H1 (cell line): ENCODE measurements around the gene ACTL6A. TPM values are rescaled to one million over a fixed set of nuclear protein-coding genes. Genes with fewer than 3 reads are reported as not detected.

Experiments used
- CTCF ChIA-PET: fragments of 300-600 bp; sonication (Branson Sonifier 250); formaldehyde crosslinking; loops from one replicate; lab custom pipeline; 2021; ENCODE audit not compliant: partially characterized antibody; lab: Charles Lee
- POLR2A ChIA-PET: fragments of 300-600 bp; sonication (Branson Sonifier 250); formaldehyde crosslinking; loops from one replicate; lab custom pipeline; 2021; ENCODE audit warnings: inconsistent platforms; ENCODE audit not compliant: partially characterized antibody; lab: Charles Lee
- DNase-seq, 2 experiments: peaks; one replicate each; pipeline versions ENCODE4 v3.0.0 to v3.0.0-alpha.2; 2010 to 2022; ENCODE audit warnings: low spot score in 2 of 2, low read depth in 1 of 2, mixed read lengths in 1 of 2
- FAIRE-seq: peaks from 2 replicates; lab custom pipeline; 2011; peaks lifted over from hg19 to GRCh38; lab: Jason Lieb, UNC
- H2AFZ ChIP-seq: 2 replicates; pipeline ENCODE4 v1.8.1; 2012; ENCODE audit warnings: low read length, inconsistent platforms
- H2AK5ac ChIP-seq: 2 replicates; pipeline ENCODE4 v1.6.1; 2013; ENCODE audit warnings: low read depth, low read length
- H2BK120ac ChIP-seq: replicated peaks from 2 replicates; pipeline ENCODE3; 2013; ENCODE audit warnings: low read depth, low read length, inconsistent platforms
- H2BK12ac ChIP-seq: 2 replicates; pipeline ENCODE4 v1.6.1; 2013; ENCODE audit warnings: low read depth, low read length
- H2BK15ac ChIP-seq: 2 replicates; pipeline ENCODE4 v1.6.1; 2013; ENCODE audit warnings: low read length
- H2BK20ac ChIP-seq: 2 replicates; pipeline ENCODE4 v1.6.1; 2013; ENCODE audit warnings: low read length
- H2BK5ac ChIP-seq: 2 replicates; pipeline ENCODE4 v1.6.1; 2013; ENCODE audit warnings: low read depth, low read length
- H3K14ac ChIP-seq: 2 replicates; pipeline ENCODE4 v1.6.1; 2013; ENCODE audit warnings: inconsistent platforms; ENCODE audit not compliant: insufficient read length
- H3K18ac ChIP-seq: 2 replicates; pipeline ENCODE4 v1.6.1; 2013; ENCODE audit warnings: low read length; ENCODE audit errors: extremely low read depth
- H3K23ac ChIP-seq: 2 replicates; pipeline ENCODE4 v1.6.1; 2013; ENCODE audit warnings: inconsistent platforms; ENCODE audit not compliant: insufficient read length
- H3K23me2 ChIP-seq: 2 replicates; pipeline ENCODE4 v1.6.1; 2013; ENCODE audit warnings: low read depth, low read length
- H3K27ac ChIP-seq: 2 replicates; pipeline ENCODE4 v1.6.1; 2011; ENCODE audit warnings: low read depth, low read length, inconsistent platforms
- H3K27me3 ChIP-seq, 4 experiments: replicated peaks in 1 of 4; 1 replicate in 1 of 4; 2 replicates in 3 of 4; pipeline versions ENCODE4 v1.6.1 to v1.8.1; 2011 to 2013; ENCODE audit warnings: low read length in 3 of 4, mild to moderate bottlenecking in 3 of 4, inconsistent platforms in 2 of 4, mixed read lengths in 2 of 4, moderate library complexity in 1 of 4; ENCODE audit not compliant: control insufficient read depth in 3 of 4, insufficient read depth in 3 of 4; ENCODE audit errors: extremely low read depth in 1 of 4
- H3K36me3 ChIP-seq, 4 experiments: 2 replicates each; pipeline versions ENCODE4 v1.6.1 to v1.8.1; 2011 to 2013; ENCODE audit warnings: mild to moderate bottlenecking in 4 of 4, low read length in 3 of 4, moderate library complexity in 2 of 4, control low read depth in 1 of 4, inconsistent platforms in 1 of 4; ENCODE audit not compliant: insufficient read depth in 4 of 4, control insufficient read depth in 2 of 4
- H3K4ac ChIP-seq: replicated peaks from 2 replicates; pipeline ENCODE3; 2013; ENCODE audit warnings: low read length, low read depth, mixed read lengths, inconsistent platforms; ENCODE audit not compliant: insufficient read length
- H3K4me1 ChIP-seq, 4 experiments: replicated peaks in 1 of 4; 1 replicate in 1 of 4; 2 replicates in 3 of 4; pipeline versions ENCODE4 v1.6.1 to v1.8.1; 2011 to 2013; ENCODE audit warnings: low read length in 3 of 4, inconsistent platforms in 2 of 4, mixed read lengths in 1 of 4; ENCODE audit not compliant: insufficient read depth in 4 of 4, control insufficient read depth in 3 of 4
- H3K4me2 ChIP-seq, 2 experiments: 2 replicates each; pipeline versions ENCODE4 v1.6.1 to v1.8.1; 2011 to 2013; ENCODE audit warnings: low read depth in 2 of 2, low read length in 2 of 2, control low read depth in 1 of 2, inconsistent platforms in 1 of 2, mild to moderate bottlenecking in 1 of 2; ENCODE audit not compliant: insufficient read depth in 1 of 2
- H3K4me3 ChIP-seq, 4 experiments: fragments of 200-600, 300-600 bp in 1 of 4; sonication (generic), shearing (Covaris generic), sonication (Bioruptor Twin) in 1 of 4; 2 replicates each; pipeline versions ENCODE4 v1.5.1 to v1.8.1; 2011 to 2016; ENCODE audit warnings: low read length in 4 of 4, low read depth in 3 of 4, control low read depth in 2 of 4, inconsistent platforms in 2 of 4, mild to moderate bottlenecking in 2 of 4, mixed read lengths in 1 of 4, moderate library complexity in 1 of 4; ENCODE audit not compliant: insufficient read depth in 2 of 4; ENCODE audit errors: extremely low read depth in 1 of 4
- H3K56ac ChIP-seq: replicated peaks from 2 replicates; pipeline ENCODE3; 2013; ENCODE audit warnings: low read depth, mild to moderate bottlenecking, mixed read lengths, low read length, inconsistent platforms; ENCODE audit not compliant: insufficient read length
- H3K79me1 ChIP-seq: 2 replicates; pipeline ENCODE4 v1.6.1; 2013; ENCODE audit warnings: low read depth, low read length, control low read depth
- H3K79me2 ChIP-seq, 2 experiments: 2 replicates each; pipeline versions ENCODE4 v1.6.1 to v1.8.1; 2012 to 2013; ENCODE audit warnings: low read length in 2 of 2, mild to moderate bottlenecking in 2 of 2, inconsistent platforms in 1 of 2; ENCODE audit not compliant: insufficient read depth in 2 of 2, control insufficient read depth in 1 of 2
- H3K9ac ChIP-seq, 4 experiments: replicated peaks in 1 of 4; 1 replicate in 1 of 4; 2 replicates in 3 of 4; pipeline versions ENCODE4 v1.6.1 to v1.8.1; 2011 to 2013; ENCODE audit warnings: low read depth in 3 of 4, low read length in 3 of 4, control low read depth in 2 of 4, mild to moderate bottlenecking in 2 of 4, moderate library complexity in 2 of 4, inconsistent platforms in 1 of 4; ENCODE audit errors: extremely low read depth in 1 of 4
- H3K9me3 ChIP-seq, 2 experiments: 2 replicates each; pipeline versions ENCODE4 v1.6.1 to v1.8.1; 2012 to 2013; ENCODE audit warnings: mild to moderate bottlenecking in 2 of 2, moderate library complexity in 2 of 2, control low read depth in 1 of 2, inconsistent platforms in 1 of 2, low read depth in 1 of 2, low read length in 1 of 2, mixed read lengths in 1 of 2; ENCODE audit not compliant: insufficient read depth in 2 of 2
- H4K20me1 ChIP-seq, 2 experiments: replicated peaks in 1 of 2; 2 replicates each; pipeline versions ENCODE3 to v1.8.1; 2011 to 2013; ENCODE audit warnings: inconsistent platforms in 2 of 2, low read length in 2 of 2, mild to moderate bottlenecking in 1 of 2; ENCODE audit not compliant: insufficient read depth in 2 of 2, control insufficient read depth in 1 of 2
- H4K5ac ChIP-seq: 2 replicates; pipeline ENCODE4 v1.6.1; 2013; ENCODE audit warnings: low read length, low read depth, mixed read lengths, inconsistent platforms; ENCODE audit not compliant: insufficient read length
- H4K8ac ChIP-seq: 2 replicates; pipeline ENCODE4 v1.8.0; 2013; ENCODE audit warnings: mild to moderate bottlenecking, moderate library complexity, low read length, inconsistent platforms; ENCODE audit not compliant: insufficient read depth; ENCODE audit errors: extremely low read depth
- H4K91ac ChIP-seq: replicated peaks from 2 replicates; pipeline ENCODE3; 2013; ENCODE audit warnings: low read length, mixed read lengths, inconsistent platforms; ENCODE audit not compliant: insufficient read length
- ASH2L ChIP-seq: fragments of 200-600, 300-600 bp; sonication (generic); IDR thresholded peaks from one replicate; pipeline ENCODE4 v1.7.1; 2017; ENCODE audit warnings: low read length
- BCL11A ChIP-seq, 2 experiments: IDR thresholded peaks; one replicate each; pipeline ENCODE4 v1.6.1; 2011; ENCODE audit warnings: low read depth in 2 of 2, low read length in 2 of 2, mild to moderate bottlenecking in 2 of 2
- CBX5 ChIP-seq: fragments of 300-800, 300-1000 bp; sonication (generic); IDR thresholded peaks from 2 replicates; pipeline ENCODE4 v1.7.1; 2016; ENCODE audit warnings: antibody characterized with exemption, low read length, low read depth
- GTF2F1 ChIP-seq: IDR thresholded peaks from 2 replicates; pipeline ENCODE4 v1.6.1; 2012; ENCODE audit warnings: low read depth, low read length, improper control_type of control experiment, borderline replicate concordance
- KDM5A ChIP-seq: fragments of 200-600 bp; IDR thresholded peaks from 2 replicates; pipeline ENCODE4 v1.7.1; 2012; ENCODE audit warnings: mild to moderate bottlenecking, low read length, inconsistent platforms, mixed read lengths
- TAF1 ChIP-seq: IDR thresholded peaks from 2 replicates; pipeline ENCODE4 v1.6.1; 2011; ENCODE audit warnings: mild to moderate bottlenecking, low read depth, low read length
- YY1 ChIP-seq: IDR thresholded peaks from 2 replicates; pipeline ENCODE4 v1.6.1; 2011; ENCODE audit warnings: low read depth, mild to moderate bottlenecking, low read length
- WGBS, 2 experiments: shearing (Covaris generic) in 1 of 2; methylation state at CpG; one replicate each; pipeline versions ENCODE4 v1.1.6 to v1.1.7; 2013 to 2015; ENCODE audit warnings: low lambda C conversion rate in 2 of 2, mixed read lengths in 2 of 2, inconsistent platforms in 1 of 2, low coverage in 1 of 2, missing lambda C conversion rate in 1 of 2; ENCODE audit not compliant: insufficient replicate concordance in 2 of 2, insufficient coverage in 1 of 2, insufficient read length in 1 of 2; ENCODE audit errors: extremely low coverage in 1 of 2, missing lambda C conversion rate in 1 of 2; 5-methylcytosine and 5-hydroxymethylcytosine counted together
- polyA plus RNA-seq, 7 experiments: library from polyadenylated mRNA; depleted of rRNA in 3 of 7; stranded (reverse) in 5 of 7; unstranded in 2 of 7; fragments of >200 nt in 5 of 7; fragments of 200-250 nt in 2 of 7; gene quantifications; 1 replicate in 5 of 7; 2 replicates in 1 of 7; 4 replicates in 1 of 7; pipeline versions ENCODE4 v1.2.1 to v1.2.3, GENCODE V29; 2011 to 2013; ENCODE audit warnings: missing spikeins in 2 of 7, mixed read lengths in 2 of 7
- total RNA-seq: library from RNA; stranded (reverse); fragmentation: NEBNext Ultra II Directional; extraction: Animal tissue kit (Norgen Biotek cat#: 25700); gene quantifications from 2 replicates; pipeline ENCODE4 v1.2.1, GENCODE V29; 2021

Gene ACTL6A
- total and polyA plus RNA-seq, 2 of the 8 experiments (the other 6 are each of a cell fraction or from before 2014, with no cell fraction given), result 76.9 to 99.5 TPM

DNA sequence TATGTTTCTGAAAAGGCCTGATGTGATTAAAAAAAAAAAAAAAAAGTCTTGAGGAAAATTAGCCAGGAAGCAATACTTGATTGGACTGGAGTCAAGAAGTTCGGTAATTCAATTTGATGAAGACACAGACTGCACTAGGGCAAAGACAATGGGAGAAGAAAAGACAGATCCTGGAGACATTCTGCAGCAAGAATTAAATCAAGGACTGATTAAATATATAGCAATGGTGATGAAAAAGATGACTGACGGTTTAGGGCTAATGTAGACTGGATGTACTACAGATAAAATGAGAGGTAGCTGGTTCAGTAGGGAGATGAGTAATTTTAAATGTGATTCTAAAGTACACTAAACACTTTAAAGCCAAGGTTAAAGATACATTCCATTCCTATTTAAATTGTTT is 27.9 kb downstream of the ACTL6A start:
- Histone ChIP-seq H3K4ac (no peak overlapping the region), H3K4me2 (no peak overlapping the region), H4K5ac (no peak overlapping the region), H2AFZ (no peak overlapping the region), H3K36me3 (peaks cover 7 to 89% (median 53%) of the 10 kb centered on the region in 4 experiments), H2BK20ac (no peak overlapping the region), H3K4me3 (no peak overlapping the region), H3K79me2 (no peaks in the 10 kb centered on the region; a peak in 1 of 4 replicates), H3K23me2 (no peaks in the 10 kb centered on the region), H4K91ac (no peak overlapping the region), H2BK15ac (no peak overlapping the region), H4K8ac (no peak overlapping the region), H3K23ac (no peak overlapping the region), H2BK120ac (no peak overlapping the region), H3K79me1 (no peaks in the 10 kb centered on the region), H4K20me1 (peaks cover 0 to 2% of the 10 kb centered on the region in 2 experiments), H2BK12ac (no peak overlapping the region), H3K56ac (no peak overlapping the region), H3K18ac (no peak overlapping the region), H2BK5ac (no peak overlapping the region), H3K14ac (no peak overlapping the region), H3K4me1 (no peaks in the 10 kb centered on the region), H3K27me3 (no peaks in the 10 kb centered on the region), H3K9me3 (no peaks in the 10 kb centered on the region), H3K27ac (no peak overlapping the region), H3K9ac (no peak overlapping the region), H2AK5ac (no peak overlapping the region)
- DNase-seq (no peak), FAIRE-seq (no peak)
- TF ChIP-seq BCL11A (IDR thresholded peaks at IDR 0.05; ENCODE audit: low read depth in 2 of 2, low read length in 2 of 2) (no peak), YY1 (no peak), TAF1 (no peak), GTF2F1 (no peak), CBX5 (no peak), ASH2L (no peak), KDM5A (no peak)
- WGBS, 2 experiments, result 98% methylated on average over 2 of the region's 2 CpGs; no CpG with 5 or more reads in 1 of the 2 experiments
- ChIA-PET POLR2A (interaction anchor here (1.3 to 2.0 kb wide), 5 partner anchors 12 to 62 kb away, joined by 4 to 7 read pairs (median 6); partner anchors contain the start of genes ACTL6A, MRPL47, NDUFB5 and USP13), CTCF (interaction anchor here (1.2 to 1.7 kb wide), 3 partner anchors 8 to 14 kb away, joined by 3 to 6 read pairs (median 3); partner anchors contain the start of gene NDUFB5)
